ENCODE data around the gene SUMO2.
"Not testable (repeated sequence)": the region's sequence is repeated elsewhere in the genome, so short reads cannot be mapped to it uniquely, and the experiment has no call there.

Gene SUMO2

GRCh38 chr17:75181608-75182318 is 996 bp downstream of the SUMO2 start:
- DNase-seq (ENCODE audit: low read depth), result peak; percentile 27

- DNase-seq (ENCODE audit: low read depth), result no peak
Measured at GRCh38 chr17:75181110-75181509, 1.6 kb downstream of the SUMO2 start.

- DNase-seq (ENCODE audit: low read depth), result no peak
Measured at GRCh38 chr17:75178453-75178852, 4.3 kb downstream of the SUMO2 start.

- no peak for DNase-seq (ENCODE audit: low read depth)
Measured at GRCh38 chr17:75176625-75177024, 6.1 kb downstream of the SUMO2 start.

- no peak for DNase-seq (ENCODE audit: low read depth)
Measured at GRCh38 chr17:75174996-75175395, 7.8 kb downstream of the SUMO2 start.

- no peak for DNase-seq (ENCODE audit: low read depth)
Measured at GRCh38 chr17:75173526-75173925, 9.2 kb downstream of the SUMO2 start.

- DNase-seq (ENCODE audit: low read depth), result no peak
Measured at GRCh38 chr17:75168998-75169397, 13.8 kb downstream of the SUMO2 start.

- not testable (repeated sequence) for DNase-seq (ENCODE audit: low read depth)
Measured at GRCh38 chr17:75164606-75165005, 18.2 kb downstream of the SUMO2 start.

- no peak for DNase-seq (ENCODE audit: low read depth)
Measured at GRCh38 chr17:75163074-75163473, 19.7 kb downstream of the SUMO2 start.

GRCh38 chr17:75160211-75160610 is 22.5 kb downstream of the SUMO2 start:
- DNase-seq (ENCODE audit: low read depth), result no peak

GRCh38 chr17:75159196-75160031 is 23.3 kb downstream of the SUMO2 start:
- no peak for DNase-seq (ENCODE audit: low read depth)

- DNase-seq (ENCODE audit: low read depth), result not testable (repeated sequence)
Measured at GRCh38 chr17:75158480-75158879, 24.3 kb downstream of the SUMO2 start.

GRCh38 chr17:75155191-75155601 is 27.6 kb downstream of the SUMO2 start:
- DNase-seq (ENCODE audit: low read depth), result no peak

GRCh38 chr17:75154195-75155106 is 28.3 kb downstream of the SUMO2 start, which contains the start of gene JPT1:
JPT1 (minus strand) TSS chr17:75154512; CDS start chr17:75154397, 115 bp downstream.
- DNase-seq (ENCODE audit: low read depth), result peak; percentile 96

- DNase-seq (ENCODE audit: low read depth), result peak; percentile 26
Measured at GRCh38 chr17:75153780-75154194, 29.0 kb downstream of the SUMO2 start.

- DNase-seq (ENCODE audit: low read depth), result peak; percentile 30
Measured at GRCh38 chr17:75152922-75153779, 29.6 kb downstream of the SUMO2 start.

GRCh38 chr17:75152523-75152921 is 30.2 kb downstream of the SUMO2 start:
- DNase-seq (ENCODE audit: low read depth), result no peak

- no peak for DNase-seq (ENCODE audit: low read depth)
Measured at GRCh38 chr17:75151930-75152329, 30.8 kb downstream of the SUMO2 start.

GRCh38 chr17:75147878-75148546 is 34.7 kb downstream of the SUMO2 start:
- DNase-seq (ENCODE audit: low read depth), result no peak

GRCh38 chr17:75146592-75146991 is 36.2 kb downstream of the SUMO2 start:
- no peak for DNase-seq (ENCODE audit: low read depth)
